ENCODE data around the gene DCAKD.

The DCAKD gene

GRCh38 chr17:45087504-45087975 is 36.1 kb upstream of the DCAKD start:
- H3K4me3 ChIP-seq (ENCODE audit: low read depth, low read length) = no peak overlapping the region
- DNase-seq (ENCODE audit: low read depth) = no peak
- no peak for TF ChIP-seq POLR2A (IDR thresholded peaks at IDR 0.05; ENCODE audit: extremely low read depth, insufficient read length)
- TF ChIP-seq MYC (IDR thresholded peaks at IDR 0.05; ENCODE audit: low read depth, low read length) = no peak
- TF ChIP-seq MAX (IDR thresholded peaks at IDR 0.05; ENCODE audit: low read depth, low read length) = no peak
- no peak for TF ChIP-seq CTCF (IDR thresholded peaks at IDR 0.05; ENCODE audit: low read depth, low read length)

- no peak for TF ChIP-seq CTCF (IDR thresholded peaks at IDR 0.05; ENCODE audit: low read depth, low read length)
- TF ChIP-seq POLR2A (IDR thresholded peaks at IDR 0.05; ENCODE audit: extremely low read depth, insufficient read length) = no peak
- no peak for TF ChIP-seq MAX (IDR thresholded peaks at IDR 0.05; ENCODE audit: low read depth, low read length)
- TF ChIP-seq MYC (IDR thresholded peaks at IDR 0.05; ENCODE audit: low read depth, low read length) = no peak
Measured at GRCh38 chr17:45086865-45087503, 35.6 kb upstream of the DCAKD start.

GRCh38 chr17:45086391-45086790 is 35.0 kb upstream of the DCAKD start:
- TF ChIP-seq MAX (IDR thresholded peaks at IDR 0.05; ENCODE audit: low read depth, low read length) = no peak
- no peak for TF ChIP-seq MYC (IDR thresholded peaks at IDR 0.05; ENCODE audit: low read depth, low read length)
- no peak for TF ChIP-seq CTCF (IDR thresholded peaks at IDR 0.05; ENCODE audit: low read depth, low read length)
- no peak for TF ChIP-seq POLR2A (IDR thresholded peaks at IDR 0.05; ENCODE audit: extremely low read depth, insufficient read length)
- DNase-seq (ENCODE audit: low read depth) = no peak
- H3K4me3 ChIP-seq (ENCODE audit: low read depth, low read length) = no peak overlapping the region

More at GRCh38 chr17:45086865-45087503, 35.6 kb upstream of the DCAKD start:
- H3K4me3 ChIP-seq (ENCODE audit: low read depth, low read length) = no peak overlapping the region
- no peak for DNase-seq (ENCODE audit: low read depth)

- no peak for DNase-seq (ENCODE audit: low read depth)
- TF ChIP-seq MAX (IDR thresholded peaks at IDR 0.05; ENCODE audit: low read depth, low read length) = no peak
- no peak for TF ChIP-seq CTCF (IDR thresholded peaks at IDR 0.05; ENCODE audit: low read depth, low read length)
- TF ChIP-seq MYC (IDR thresholded peaks at IDR 0.05; ENCODE audit: low read depth, low read length) = no peak
- TF ChIP-seq POLR2A (IDR thresholded peaks at IDR 0.05; ENCODE audit: extremely low read depth, insufficient read length) = no peak
- H3K4me3 ChIP-seq (ENCODE audit: low read depth, low read length) = no peak overlapping the region
Measured at GRCh38 chr17:45081047-45081703, 29.7 kb upstream of the DCAKD start.

- no peak overlapping the region for H3K4me3 ChIP-seq (ENCODE audit: low read depth, low read length)
- DNase-seq (ENCODE audit: low read depth) = peak; percentile 80
- TF ChIP-seq MYC (IDR thresholded peaks at IDR 0.05; ENCODE audit: low read depth, low read length) = no peak
- TF ChIP-seq CTCF (IDR thresholded peaks at IDR 0.05; ENCODE audit: low read depth, low read length) = no peak
- TF ChIP-seq MAX (IDR thresholded peaks at IDR 0.05; ENCODE audit: low read depth, low read length) = no peak
- no peak for TF ChIP-seq POLR2A (IDR thresholded peaks at IDR 0.05; ENCODE audit: extremely low read depth, insufficient read length)
Measured at GRCh38 chr17:45077643-45078042, 26.2 kb upstream of the DCAKD start.

Data from NB4 (cell line).